ENCODE measurements around the gene FKBP15.

DNA sequence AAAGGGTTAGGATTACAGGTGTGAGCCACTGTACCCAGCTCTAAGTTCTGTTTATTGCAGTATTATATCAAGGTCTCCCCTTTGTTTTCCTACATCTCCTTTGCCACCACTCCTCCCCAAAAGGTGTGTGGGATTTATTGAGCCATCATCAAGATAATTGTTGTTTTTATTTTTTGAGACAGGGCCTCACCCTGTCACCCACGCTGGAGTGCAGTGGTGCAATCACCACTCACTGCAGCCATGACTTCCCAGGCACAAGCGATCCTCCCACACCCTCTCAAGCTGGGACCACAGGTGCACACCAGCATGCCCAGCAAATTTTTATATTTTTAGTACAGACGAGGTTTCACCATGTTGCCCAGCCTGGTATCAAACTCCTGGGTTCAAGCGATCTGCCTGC is 24.8 kb upstream of the FKBP15 start:
- no peak for TF ChIP-seq ZNF543 (CRISPR knock-in tag; IDR thresholded peaks at IDR 0.05)
- TF ChIP-seq, protein P1, sequence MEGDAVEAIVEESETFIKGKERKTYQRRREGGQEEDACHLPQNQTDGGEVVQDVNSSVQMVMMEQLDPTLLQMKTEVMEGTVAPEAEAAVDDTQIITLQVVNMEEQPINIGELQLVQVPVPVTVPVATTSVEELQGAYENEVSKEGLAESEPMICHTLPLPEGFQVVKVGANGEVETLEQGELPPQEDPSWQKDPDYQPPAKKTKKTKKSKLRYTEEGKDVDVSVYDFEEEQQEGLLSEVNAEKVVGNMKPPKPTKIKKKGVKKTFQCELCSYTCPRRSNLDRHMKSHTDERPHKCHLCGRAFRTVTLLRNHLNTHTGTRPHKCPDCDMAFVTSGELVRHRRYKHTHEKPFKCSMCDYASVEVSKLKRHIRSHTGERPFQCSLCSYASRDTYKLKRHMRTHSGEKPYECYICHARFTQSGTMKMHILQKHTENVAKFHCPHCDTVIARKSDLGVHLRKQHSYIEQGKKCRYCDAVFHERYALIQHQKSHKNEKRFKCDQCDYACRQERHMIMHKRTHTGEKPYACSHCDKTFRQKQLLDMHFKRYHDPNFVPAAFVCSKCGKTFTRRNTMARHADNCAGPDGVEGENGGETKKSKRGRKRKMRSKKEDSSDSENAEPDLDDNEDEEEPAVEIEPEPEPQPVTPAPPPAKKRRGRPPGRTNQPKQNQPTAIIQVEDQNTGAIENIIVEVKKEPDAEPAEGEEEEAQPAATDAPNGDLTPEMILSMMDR (CRISPR knock-in tag; IDR thresholded peaks at IDR 0.05), result no peak
- TF ChIP-seq, protein P2, sequence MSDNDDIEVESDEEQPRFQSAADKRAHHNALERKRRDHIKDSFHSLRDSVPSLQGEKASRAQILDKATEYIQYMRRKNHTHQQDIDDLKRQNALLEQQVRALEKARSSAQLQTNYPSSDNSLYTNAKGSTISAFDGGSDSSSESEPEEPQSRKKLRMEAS (IDR thresholded peaks at IDR 0.05), result no peak
- TF ChIP-seq JUND (CRISPR knock-in tag; IDR thresholded peaks at IDR 0.05), result no peak
- TF ChIP-seq IRF2 (CRISPR knock-in tag; IDR thresholded peaks at IDR 0.05), result no peak
- TF ChIP-seq HNRNPL (IDR thresholded peaks at IDR 0.05; ENCODE audit: low read depth, low read length), result no peak
- TF ChIP-seq, protein P3, sequence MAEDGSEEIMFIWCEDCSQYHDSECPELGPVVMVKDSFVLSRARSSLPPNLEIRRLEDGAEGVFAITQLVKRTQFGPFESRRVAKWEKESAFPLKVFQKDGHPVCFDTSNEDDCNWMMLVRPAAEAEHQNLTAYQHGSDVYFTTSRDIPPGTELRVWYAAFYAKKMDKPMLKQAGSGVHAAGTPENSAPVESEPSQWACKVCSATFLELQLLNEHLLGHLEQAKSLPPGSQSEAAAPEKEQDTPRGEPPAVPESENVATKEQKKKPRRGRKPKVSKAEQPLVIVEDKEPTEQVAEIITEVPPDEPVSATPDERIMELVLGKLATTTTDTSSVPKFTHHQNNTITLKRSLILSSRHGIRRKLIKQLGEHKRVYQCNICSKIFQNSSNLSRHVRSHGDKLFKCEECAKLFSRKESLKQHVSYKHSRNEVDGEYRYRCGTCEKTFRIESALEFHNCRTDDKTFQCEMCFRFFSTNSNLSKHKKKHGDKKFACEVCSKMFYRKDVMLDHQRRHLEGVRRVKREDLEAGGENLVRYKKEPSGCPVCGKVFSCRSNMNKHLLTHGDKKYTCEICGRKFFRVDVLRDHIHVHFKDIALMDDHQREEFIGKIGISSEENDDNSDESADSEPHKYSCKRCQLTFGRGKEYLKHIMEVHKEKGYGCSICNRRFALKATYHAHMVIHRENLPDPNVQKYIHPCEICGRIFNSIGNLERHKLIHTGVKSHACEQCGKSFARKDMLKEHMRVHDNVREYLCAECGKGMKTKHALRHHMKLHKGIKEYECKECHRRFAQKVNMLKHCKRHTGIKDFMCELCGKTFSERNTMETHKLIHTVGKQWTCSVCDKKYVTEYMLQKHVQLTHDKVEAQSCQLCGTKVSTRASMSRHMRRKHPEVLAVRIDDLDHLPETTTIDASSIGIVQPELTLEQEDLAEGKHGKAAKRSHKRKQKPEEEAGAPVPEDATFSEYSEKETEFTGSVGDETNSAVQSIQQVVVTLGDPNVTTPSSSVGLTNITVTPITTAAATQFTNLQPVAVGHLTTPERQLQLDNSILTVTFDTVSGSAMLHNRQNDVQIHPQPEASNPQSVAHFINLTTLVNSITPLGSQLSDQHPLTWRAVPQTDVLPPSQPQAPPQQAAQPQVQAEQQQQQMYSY (CRISPR knock-in tag; IDR thresholded peaks at IDR 0.05), result no peak
- no peak for TF ChIP-seq ZMYM3 (CRISPR knock-in tag; IDR thresholded peaks at IDR 0.05)
- TF ChIP-seq, protein P4, sequence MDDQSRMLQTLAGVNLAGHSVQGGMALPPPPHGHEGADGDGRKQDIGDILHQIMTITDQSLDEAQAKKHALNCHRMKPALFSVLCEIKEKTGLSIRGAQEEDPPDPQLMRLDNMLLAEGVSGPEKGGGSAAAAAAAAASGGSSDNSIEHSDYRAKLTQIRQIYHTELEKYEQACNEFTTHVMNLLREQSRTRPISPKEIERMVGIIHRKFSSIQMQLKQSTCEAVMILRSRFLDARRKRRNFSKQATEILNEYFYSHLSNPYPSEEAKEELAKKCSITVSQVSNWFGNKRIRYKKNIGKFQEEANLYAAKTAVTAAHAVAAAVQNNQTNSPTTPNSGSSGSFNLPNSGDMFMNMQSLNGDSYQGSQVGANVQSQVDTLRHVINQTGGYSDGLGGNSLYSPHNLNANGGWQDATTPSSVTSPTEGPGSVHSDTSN (CRISPR knock-in tag; IDR thresholded peaks at IDR 0.05; ENCODE audit: borderline replicate concordance), result no peak

Measured in HepG2 (cell line).